Stimulated activated CD4-positive, alpha-beta T cell treated with anti-CD3 and anti-CD28 coated beads, Interleukin-4, amount 100 ng/mL, for 4 hours (primary cell): ENCODE data around the gene S100A7A.
"Not testable (repeated sequence)": the region's sequence is repeated elsewhere in the genome, so short reads cannot be mapped to it uniquely, and the experiment has no call there.

Source experiments
- DNase-seq, 2 experiments: peaks; one replicate each; pipeline ENCODE4 v3.0.0-alpha.2; 2020

Gene S100A7A

GRCh38 chr1:153395776-153396175 lies 20.5 kb upstream of the S100A7A start:
- no peak for DNase-seq

GRCh38 chr1:153396461-153396860 lies 19.9 kb upstream of the S100A7A start:
- no peak for DNase-seq

GRCh38 chr1:153397051-153397923 lies 19.0 kb upstream of the S100A7A start:
- no peak for DNase-seq

GRCh38 chr1:153397924-153398651 lies 18.2 kb upstream of the S100A7A start:
- DNase-seq = no peak

- DNase-seq = no peak
Measured at GRCh38 chr1:153399401-153400055, 16.8 kb upstream of the S100A7A start.

- no peak for DNase-seq
Measured at GRCh38 chr1:153400244-153400643, 16.1 kb upstream of the S100A7A start.

- no peak for DNase-seq
Measured at GRCh38 chr1:153401461-153401860, 14.9 kb upstream of the S100A7A start.

GRCh38 chr1:153402226-153402625 lies 14.1 kb upstream of the S100A7A start:
- no peak for DNase-seq

- no peak for DNase-seq
Measured at GRCh38 chr1:153403421-153404085, 12.8 kb upstream of the S100A7A start.

- DNase-seq = no peak
Measured at GRCh38 chr1:153404086-153404635, 12.2 kb upstream of the S100A7A start.

- DNase-seq = peak; percentile 42 to 53
Measured at GRCh38 chr1:153404768-153405167, 11.6 kb upstream of the S100A7A start.

- not testable (repeated sequence) for DNase-seq
Measured at GRCh38 chr1:153405825-153406599, 10.3 kb upstream of the S100A7A start.

GRCh38 chr1:153407274-153407673 lies 9.0 kb upstream of the S100A7A start:
- not testable (repeated sequence) for DNase-seq

GRCh38 chr1:153413961-153414360 lies 2.4 kb upstream of the S100A7A start:
- not testable (repeated sequence) for DNase-seq

- no peak for DNase-seq
Measured at GRCh38 chr1:153417136-153417888, 992 bp downstream of the S100A7A start.

- not testable (repeated sequence) for DNase-seq
Measured at GRCh38 chr1:153418758-153419435, 2.6 kb downstream of the S100A7A start.

GRCh38 chr1:153419436-153419793 lies 3.1 kb downstream of the S100A7A start:
- DNase-seq = not testable (repeated sequence)

GRCh38 chr1:153420306-153420705 lies 4.0 kb downstream of the S100A7A start:
- no peak for DNase-seq

GRCh38 chr1:153422450-153423068 lies 6.2 kb downstream of the S100A7A start:
- DNase-seq = peak; percentile 44 to 64

GRCh38 chr1:153426809-153427208 lies 10.5 kb downstream of the S100A7A start:
- no peak for DNase-seq
